Lower leg skin (tissue), 3 donors: Measurements from ENCODE around the gene SCTR.

Experiments used
- CTCF ChIP-seq, 3 donors: fragments of 450-650 bp; IDR thresholded peaks; one replicate each; pipeline ENCODE4 v1.5.1; 2016; ENCODE audit warnings: antibody characterized with exemption in 3 of 3, mild to moderate bottlenecking in 3 of 3, moderate library complexity in 2 of 3
- POLR2A ChIP-seq, 2 donors: fragments of 450-650 bp; IDR thresholded peaks; one replicate each; pipeline ENCODE4 v1.6.1; 2016 to 2017; ENCODE audit warnings: antibody characterized with exemption in 2 of 2, mild to moderate bottlenecking in 1 of 2, moderate library complexity in 1 of 2

GRCh38 chr2:119496682-119497081 is 27.6 kb downstream of the SCTR start:
- TF ChIP-seq CTCF (IDR thresholded peaks at IDR 0.05) (no peak), POLR2A (IDR thresholded peaks at IDR 0.05) (no peak)
